Liver (tissue), 9 donors: ENCODE measurements around the gene BCL7C. TPM values are rescaled to one million over a fixed set of nuclear protein-coding genes. Genes with fewer than 3 reads are reported as not detected.

Experiments
- DNase-seq: peaks from one replicate; pipeline ENCODE4 v3.0.0-alpha.2; 2017; ENCODE audit warnings: low spot score
- H3K27ac ChIP-seq, 2 donors: one replicate each; pipeline ENCODE4 v1.7.0; 2013; ENCODE audit warnings: inconsistent platforms in 2 of 2, low read length in 2 of 2, control low read depth in 1 of 2, low read depth in 1 of 2, mild to moderate bottlenecking in 1 of 2
- H3K27me3 ChIP-seq, 4 donors: one replicate each; pipeline versions ENCODE4 v1.6.1 to v1.7.0; 2013; ENCODE audit warnings: low read length in 3 of 4, inconsistent platforms in 1 of 4, mild to moderate bottlenecking in 1 of 4, moderate library complexity in 1 of 4; ENCODE audit not compliant: control insufficient read depth in 4 of 4, insufficient read depth in 4 of 4
- H3K36me3 ChIP-seq, 4 donors: one replicate each; pipeline versions ENCODE4 v1.6.1 to v1.7.0; 2013; ENCODE audit warnings: low read length in 3 of 4, mild to moderate bottlenecking in 3 of 4, low read depth in 1 of 4, moderate library complexity in 1 of 4; ENCODE audit not compliant: control insufficient read depth in 4 of 4, insufficient read depth in 3 of 4
- H3K4me1 ChIP-seq, 4 donors: one replicate each; pipeline versions ENCODE4 v1.6.1 to v1.7.0; 2013; ENCODE audit warnings: low read length in 3 of 4, mild to moderate bottlenecking in 3 of 4, moderate library complexity in 1 of 4; ENCODE audit not compliant: control insufficient read depth in 4 of 4, insufficient read depth in 4 of 4
- H3K4me3 ChIP-seq, 3 donors: one replicate each; pipeline versions ENCODE4 v1.6.1 to v1.7.0; 2013; ENCODE audit warnings: low read length in 3 of 3, control low read depth in 1 of 3, low read depth in 1 of 3, mild to moderate bottlenecking in 1 of 3
- H3K9ac ChIP-seq, 2 donors: one replicate each; pipeline ENCODE4 v1.7.0; 2013; ENCODE audit warnings: low read length in 2 of 2, mild to moderate bottlenecking in 2 of 2, moderate library complexity in 2 of 2, control low read depth in 1 of 2, low read depth in 1 of 2
- H3K9me3 ChIP-seq, 4 donors: one replicate each; pipeline versions ENCODE4 v1.6.1 to v1.7.0; 2013; ENCODE audit warnings: low read length in 3 of 4; ENCODE audit not compliant: control insufficient read depth in 4 of 4
- ATF3 ChIP-seq: IDR thresholded peaks from 2 replicates; pipeline ENCODE4 v1.6.1; 2016; ENCODE audit warnings: antibody characterized with exemption
- EGR1 ChIP-seq, 2 donors: IDR thresholded peaks; 2 replicates each; pipeline ENCODE4 v1.6.1; 2016 to 2018; ENCODE audit warnings: antibody characterized with exemption in 2 of 2, low read depth in 2 of 2
- FOXA1 ChIP-seq: IDR thresholded peaks from 2 replicates; pipeline ENCODE4 v1.6.1; 2016; ENCODE audit warnings: antibody characterized with exemption
- FOXA2 ChIP-seq: IDR thresholded peaks from 2 replicates; pipeline ENCODE4 v1.6.1; 2016; ENCODE audit warnings: antibody characterized with exemption
- JUND ChIP-seq, 2 donors: IDR thresholded peaks; 2 replicates each; pipeline ENCODE4 v1.6.1; 2016; ENCODE audit warnings: antibody characterized with exemption in 2 of 2
- MAX ChIP-seq: IDR thresholded peaks from 2 replicates; pipeline ENCODE4 v1.6.1; 2016; ENCODE audit warnings: antibody characterized with exemption
- NR2F2 ChIP-seq: IDR thresholded peaks from 2 replicates; pipeline ENCODE4 v1.6.1; 2016; ENCODE audit warnings: antibody characterized with exemption
- RAD21 ChIP-seq, 2 donors: IDR thresholded peaks; 2 replicates each; pipeline ENCODE4 v1.6.1; 2016; ENCODE audit warnings: antibody characterized with exemption in 2 of 2, mild to moderate bottlenecking in 2 of 2
- RXRA ChIP-seq, 2 donors: IDR thresholded peaks; 2 replicates each; pipeline ENCODE4 v1.6.1; 2017 to 2018; ENCODE audit warnings: antibody characterized with exemption in 2 of 2, mild to moderate bottlenecking in 1 of 2
- SP1 ChIP-seq: IDR thresholded peaks from 2 replicates; pipeline ENCODE4 v1.6.1; 2018; ENCODE audit warnings: antibody characterized with exemption, mild to moderate bottlenecking
- YY1 ChIP-seq: IDR thresholded peaks from 2 replicates; pipeline ENCODE4 v1.6.1; 2016; ENCODE audit warnings: antibody characterized with exemption, mild to moderate bottlenecking
- WGBS: extraction: QIAGEN DNeasy Blood & Tissue Kit; methylation state at CpG from one replicate; pipeline ENCODE4 v1.1.7; 2013; 5-methylcytosine and 5-hydroxymethylcytosine counted together
- polyA plus RNA-seq, 2 donors: library from polyadenylated mRNA; stranded (reverse) in 1 of 2; unstranded in 1 of 2; fragments of 200-250 nt in 1 of 2; fragments of >200 nt in 1 of 2; fragmentation: Nextera tagmentation in 1 of 2; extraction: Ambion mirVana in 1 of 2; gene quantifications; one replicate each; pipeline versions ENCODE4 v1.2.1 to v1.2.3, GENCODE V29; 2013 to 2015
- total RNA-seq, 2 donors: library from RNA; depleted of rRNA; stranded (reverse); fragments of >200 nt; gene quantifications; one replicate each; pipeline ENCODE4 v1.2.3, GENCODE V29; 2014
- TF ChIP-seq, protein P1 (sequence below): IDR thresholded peaks from 2 replicates; pipeline ENCODE4 v1.6.1; 2016; ENCODE audit warnings: antibody characterized with exemption
- TF ChIP-seq, protein P2 (sequence below): IDR thresholded peaks from 2 replicates; pipeline ENCODE4 v1.6.1; 2016; ENCODE audit warnings: antibody characterized with exemption, mild to moderate bottlenecking
- donor health status: healthy.
- donor health status: healthy.
- donor health status: healthy.
- donor health status: healthy.
- donor health status: healthy.

Gene BCL7C
- total and polyA plus RNA-seq, 4 donors = 3.4 to 7.1 (median 5.5) TPM

DNA sequence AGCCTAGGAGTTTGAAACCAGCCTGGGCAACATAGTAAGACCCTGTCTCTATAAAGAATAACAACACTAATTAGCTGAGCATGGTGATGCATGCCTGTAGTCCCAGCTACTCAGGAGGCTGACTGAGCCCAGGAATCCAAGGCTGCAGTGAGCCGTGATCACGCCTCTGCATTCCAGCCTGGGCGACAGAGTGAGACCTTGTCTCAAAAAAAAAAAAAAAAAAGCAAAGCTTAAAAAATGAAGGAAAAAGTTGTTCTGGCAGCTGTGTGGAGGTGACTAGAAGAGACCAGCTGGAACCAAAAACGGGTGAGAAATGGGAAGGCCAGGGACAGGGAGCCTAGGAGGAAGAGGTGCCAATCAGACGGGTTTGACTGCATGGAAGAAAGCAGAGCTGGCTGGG lies 4.2 kb downstream of the BCL7C start:
- Histone ChIP-seq H3K4me3 (no peak overlapping the region), H3K9ac (no peak overlapping the region), H3K27ac (no peak overlapping the region), H3K9me3 (no peaks in the 10 kb centered on the region), H3K4me1 (peaks cover 6 to 18% (median 16%) of the 10 kb centered on the region in 4 donors), H3K36me3 (peaks cover 0 to 20% (median 7%) of the 10 kb centered on the region in 4 donors), H3K27me3 (no peaks in the 10 kb centered on the region)
- DNase-seq = no peak
- WGBS = 90% methylated on average over 5 of the region's 5 CpGs
- no peak for TF ChIP-seq YY1
- TF ChIP-seq RXRA (IDR thresholded peaks at IDR 0.05) = no peak

GRCh38 chr16:30888856-30889499 lies 4.9 kb downstream of the BCL7C start:
- no peak overlapping the region for H3K4me3 ChIP-seq
- 91% methylated on average over 8 of the region's 8 CpGs for WGBS
- no peaks in the 10 kb centered on the region for H3K27me3 ChIP-seq
- no peak overlapping the region for H3K9ac ChIP-seq
- peaks cover 0 to 22% (median 9%) of the 10 kb centered on the region in 4 donors for H3K36me3 ChIP-seq
- no peaks in the 10 kb centered on the region for H3K9me3 ChIP-seq
- no peak for DNase-seq
- no peak overlapping the region for H3K27ac ChIP-seq
- TF ChIP-seq FOXA2 (no peak), RXRA (IDR thresholded peaks at IDR 0.05) (no peak), NR2F2 (peak; percentile 42), SP1 (no peak), JUND (IDR thresholded peaks at IDR 0.05) (no peak)
- TF ChIP-seq, protein P1, sequence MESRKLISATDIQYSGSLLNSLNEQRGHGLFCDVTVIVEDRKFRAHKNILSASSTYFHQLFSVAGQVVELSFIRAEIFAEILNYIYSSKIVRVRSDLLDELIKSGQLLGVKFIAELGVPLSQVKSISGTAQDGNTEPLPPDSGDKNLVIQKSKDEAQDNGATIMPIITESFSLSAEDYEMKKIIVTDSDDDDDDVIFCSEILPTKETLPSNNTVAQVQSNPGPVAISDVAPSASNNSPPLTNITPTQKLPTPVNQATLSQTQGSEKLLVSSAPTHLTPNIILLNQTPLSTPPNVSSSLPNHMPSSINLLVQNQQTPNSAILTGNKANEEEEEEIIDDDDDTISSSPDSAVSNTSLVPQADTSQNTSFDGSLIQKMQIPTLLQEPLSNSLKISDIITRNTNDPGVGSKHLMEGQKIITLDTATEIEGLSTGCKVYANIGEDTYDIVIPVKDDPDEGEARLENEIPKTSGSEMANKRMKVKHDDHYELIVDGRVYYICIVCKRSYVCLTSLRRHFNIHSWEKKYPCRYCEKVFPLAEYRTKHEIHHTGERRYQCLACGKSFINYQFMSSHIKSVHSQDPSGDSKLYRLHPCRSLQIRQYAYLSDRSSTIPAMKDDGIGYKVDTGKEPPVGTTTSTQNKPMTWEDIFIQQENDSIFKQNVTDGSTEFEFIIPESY = no peak
- peaks cover 4 to 11% (median 10%) of the 10 kb centered on the region in 4 donors for H3K4me1 ChIP-seq

- no peak overlapping the region for H3K27ac ChIP-seq
- no peak for DNase-seq
- 96% methylated on average over 9 of the region's 9 CpGs for WGBS
- no peak overlapping the region for H3K4me3 ChIP-seq
- no peak overlapping the region for H3K9ac ChIP-seq
- peaks cover 0 to 4% (median 3%) of the 10 kb centered on the region in 4 donors for H3K4me1 ChIP-seq
- no peaks in the 10 kb centered on the region for H3K27me3 ChIP-seq
- H3K9me3 ChIP-seq = no peaks in the 10 kb centered on the region
- TF ChIP-seq MAX (no peak), SP1 (no peak), FOXA1 (no peak)
- peaks cover 0 to 22% (median 9%) of the 10 kb centered on the region in 4 donors for H3K36me3 ChIP-seq
Measured at GRCh38 chr16:30887927-30888326, 6.0 kb downstream of the BCL7C start.

DNA sequence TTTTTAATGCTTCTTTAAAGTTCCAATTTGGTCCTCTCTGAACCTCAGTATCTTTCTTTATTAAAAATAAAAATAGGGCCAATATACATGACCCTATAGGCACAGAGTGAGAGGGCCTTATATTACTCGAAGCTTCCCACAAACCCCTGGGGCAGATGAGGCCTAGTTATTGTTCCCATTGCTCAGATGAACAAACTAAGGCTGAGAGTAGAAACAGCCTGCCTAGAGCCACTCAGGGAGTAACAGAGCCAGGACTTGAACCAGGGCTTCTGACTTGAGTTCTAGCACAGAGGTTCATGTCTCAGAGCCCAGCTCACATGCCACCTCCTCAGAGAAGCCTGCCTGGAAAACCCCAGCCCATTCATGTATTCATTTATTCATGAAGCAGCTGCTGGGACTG lies 7.7 kb downstream of the BCL7C start:
- H3K36me3 ChIP-seq = peaks cover 0 to 24% (median 10%) of the 10 kb centered on the region in 4 donors
- no peak overlapping the region for H3K27ac ChIP-seq
- H3K4me3 ChIP-seq = no peak overlapping the region
- TF ChIP-seq, protein P2, sequence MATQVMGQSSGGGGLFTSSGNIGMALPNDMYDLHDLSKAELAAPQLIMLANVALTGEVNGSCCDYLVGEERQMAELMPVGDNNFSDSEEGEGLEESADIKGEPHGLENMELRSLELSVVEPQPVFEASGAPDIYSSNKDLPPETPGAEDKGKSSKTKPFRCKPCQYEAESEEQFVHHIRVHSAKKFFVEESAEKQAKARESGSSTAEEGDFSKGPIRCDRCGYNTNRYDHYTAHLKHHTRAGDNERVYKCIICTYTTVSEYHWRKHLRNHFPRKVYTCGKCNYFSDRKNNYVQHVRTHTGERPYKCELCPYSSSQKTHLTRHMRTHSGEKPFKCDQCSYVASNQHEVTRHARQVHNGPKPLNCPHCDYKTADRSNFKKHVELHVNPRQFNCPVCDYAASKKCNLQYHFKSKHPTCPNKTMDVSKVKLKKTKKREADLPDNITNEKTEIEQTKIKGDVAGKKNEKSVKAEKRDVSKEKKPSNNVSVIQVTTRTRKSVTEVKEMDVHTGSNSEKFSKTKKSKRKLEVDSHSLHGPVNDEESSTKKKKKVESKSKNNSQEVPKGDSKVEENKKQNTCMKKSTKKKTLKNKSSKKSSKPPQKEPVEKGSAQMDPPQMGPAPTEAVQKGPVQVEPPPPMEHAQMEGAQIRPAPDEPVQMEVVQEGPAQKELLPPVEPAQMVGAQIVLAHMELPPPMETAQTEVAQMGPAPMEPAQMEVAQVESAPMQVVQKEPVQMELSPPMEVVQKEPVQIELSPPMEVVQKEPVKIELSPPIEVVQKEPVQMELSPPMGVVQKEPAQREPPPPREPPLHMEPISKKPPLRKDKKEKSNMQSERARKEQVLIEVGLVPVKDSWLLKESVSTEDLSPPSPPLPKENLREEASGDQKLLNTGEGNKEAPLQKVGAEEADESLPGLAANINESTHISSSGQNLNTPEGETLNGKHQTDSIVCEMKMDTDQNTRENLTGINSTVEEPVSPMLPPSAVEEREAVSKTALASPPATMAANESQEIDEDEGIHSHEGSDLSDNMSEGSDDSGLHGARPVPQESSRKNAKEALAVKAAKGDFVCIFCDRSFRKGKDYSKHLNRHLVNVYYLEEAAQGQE = no peak
- no peak for TF ChIP-seq MAX
- TF ChIP-seq, protein P1 = no peak
- no peak for TF ChIP-seq RAD21 (IDR thresholded peaks at IDR 0.05)
- no peak for TF ChIP-seq ATF3
- TF ChIP-seq EGR1 (IDR thresholded peaks at IDR 0.05; ENCODE audit: low read depth in 2 of 2) = no peak
- no peak for TF ChIP-seq FOXA1
- TF ChIP-seq NR2F2 = no peak
- DNase-seq = no peak
- no peaks in the 10 kb centered on the region for H3K27me3 ChIP-seq
- WGBS = 94% methylated on average over 1 of the region's 1 CpG
- no peaks in the 10 kb centered on the region for H3K4me1 ChIP-seq
- no peak overlapping the region for H3K9ac ChIP-seq
- H3K9me3 ChIP-seq = no peaks in the 10 kb centered on the region
